Central memory CD8-positive, alpha-beta T cell (primary cell): ENCODE measurements around the gene MAP3K2.

Experiments
- ATAC-seq: fragments of 150-1000 bp; cut with Tn5 transposase; replicated peaks from 2 replicates; pipeline ENCODE4 v1.10.0; 2022; ENCODE audit warnings: mild to moderate bottlenecking, moderate FRiP score, moderate number of reproducible peaks; ENCODE audit not compliant: poor library complexity, severe bottlenecking; ENCODE audit errors: extremely low read depth
- DNase-seq, 2 donors: peaks; one replicate each; pipeline ENCODE4 v3.0.0; 2021; ENCODE audit warnings: low spot score in 2 of 2
- H3K27ac Mint-ChIP-seq: one replicate; pipeline ENCODE4 v1.8.0; 2022; ENCODE audit warnings: low read depth, mild to moderate bottlenecking, moderate library complexity, mixed read lengths
- H3K27me3 Mint-ChIP-seq: one replicate; pipeline ENCODE4 v1.8.0; 2022; ENCODE audit warnings: mixed read lengths
- H3K36me3 Mint-ChIP-seq: one replicate; pipeline ENCODE4 v1.8.0; 2022; ENCODE audit warnings: mild to moderate bottlenecking, moderate library complexity, mixed read lengths; ENCODE audit not compliant: insufficient read depth
- H3K4me1 Mint-ChIP-seq: one replicate; pipeline ENCODE4 v1.8.0; 2022; ENCODE audit warnings: mixed read lengths
- H3K4me3 Mint-ChIP-seq: one replicate; pipeline ENCODE4 v1.8.0; 2022; ENCODE audit warnings: mild to moderate bottlenecking, moderate library complexity, mixed read lengths
- H3K9me3 Mint-ChIP-seq: one replicate; pipeline ENCODE4 v1.8.0; 2022; ENCODE audit warnings: mixed read lengths

Gene MAP3K2

GRCh38 chr2:127408807-127409099 is 21.0 kb upstream of the MAP3K2 start:
- Mint-ChIP-seq H3K36me3 (peaks cover 2% of the 10 kb centered on the region), H3K9me3 (no peaks in the 10 kb centered on the region), H3K4me1 (peaks cover 10% of the 10 kb centered on the region), H3K4me3 (peak overlapping the region; percentile 66), H3K27me3 (no peaks in the 10 kb centered on the region), H3K27ac (peak overlapping the region; percentile 62)
- DNase-seq (no peak), ATAC-seq (no peak)

- H3K4me1 Mint-ChIP-seq: peaks cover 9% of the 10 kb centered on the region
- peak overlapping the region; percentile 66 for H3K4me3 Mint-ChIP-seq
- peak overlapping the region; percentile 90 for H3K27ac Mint-ChIP-seq
These were observed 20.4 kb upstream of the MAP3K2 start for GRCh38 chr2:127408004-127408806.

GRCh38 chr2:127407661-127408003 is 19.9 kb upstream of the MAP3K2 start:
- Mint-ChIP-seq H3K27me3 (no peaks in the 10 kb centered on the region), H3K27ac (peak overlapping the region; percentile 90), H3K4me3 (peak overlapping the region; percentile 62), H3K9me3 (no peaks in the 10 kb centered on the region), H3K36me3 (peaks cover 2% of the 10 kb centered on the region), H3K4me1 (peaks cover 9% of the 10 kb centered on the region)
- ATAC-seq: peak; percentile 54
- DNase-seq: no peak

More at GRCh38 chr2:127408004-127408806, 20.4 kb upstream of the MAP3K2 start:
- DNase-seq (peak; percentile 75 to 86), ATAC-seq (peak; percentile 89)
- H3K27me3 Mint-ChIP-seq: no peaks in the 10 kb centered on the region
- no peaks in the 10 kb centered on the region for H3K9me3 Mint-ChIP-seq
- H3K36me3 Mint-ChIP-seq: peaks cover 2% of the 10 kb centered on the region

- ATAC-seq: no peak
- DNase-seq: no peak
- peaks cover 9% of the 10 kb centered on the region for H3K4me1 Mint-ChIP-seq
- no peaks in the 10 kb centered on the region for H3K9me3 Mint-ChIP-seq
- peak overlapping the region; percentile 62 for H3K4me3 Mint-ChIP-seq
- H3K36me3 Mint-ChIP-seq: peaks cover 2% of the 10 kb centered on the region
- H3K27me3 Mint-ChIP-seq: no peaks in the 10 kb centered on the region
- peak overlapping the region; percentile 90 for H3K27ac Mint-ChIP-seq
These were observed 19.3 kb upstream of the MAP3K2 start for GRCh38 chr2:127407091-127407490.

- Mint-ChIP-seq H3K4me1 (peaks cover 9% of the 10 kb centered on the region), H3K4me3 (no peak overlapping the region), H3K27ac (peak overlapping the region; percentile 52), H3K9me3 (no peaks in the 10 kb centered on the region), H3K27me3 (no peaks in the 10 kb centered on the region), H3K36me3 (peaks cover 2% of the 10 kb centered on the region)
- ATAC-seq (no peak), DNase-seq (no peak)
These were observed 18.7 kb upstream of the MAP3K2 start for GRCh38 chr2:127406454-127406853.

- H3K27ac Mint-ChIP-seq: no peak overlapping the region
- no peaks in the 10 kb centered on the region for H3K36me3 Mint-ChIP-seq
These were observed 17.5 kb upstream of the MAP3K2 start for GRCh38 chr2:127405255-127405610.

GRCh38 chr2:127404466-127405254 is 16.9 kb upstream of the MAP3K2 start:
- Mint-ChIP-seq H3K36me3 (no peaks in the 10 kb centered on the region), H3K27ac (no peak overlapping the region), H3K9me3 (no peaks in the 10 kb centered on the region), H3K4me1 (no peaks in the 10 kb centered on the region), H3K27me3 (no peaks in the 10 kb centered on the region), H3K4me3 (no peak overlapping the region)
- DNase-seq (peak in 1 of 2 donors; percentile 5), ATAC-seq (no peak)

More at GRCh38 chr2:127405255-127405610, 17.5 kb upstream of the MAP3K2 start:
- no peak for ATAC-seq
- peak in 1 of 2 donors; percentile 1 for DNase-seq
- H3K27me3 Mint-ChIP-seq: no peaks in the 10 kb centered on the region
- no peak overlapping the region for H3K4me3 Mint-ChIP-seq
- no peaks in the 10 kb centered on the region for H3K4me1 Mint-ChIP-seq
- no peaks in the 10 kb centered on the region for H3K9me3 Mint-ChIP-seq

- Mint-ChIP-seq H3K4me1 (no peaks in the 10 kb centered on the region), H3K27ac (no peak overlapping the region), H3K36me3 (no peaks in the 10 kb centered on the region), H3K27me3 (no peaks in the 10 kb centered on the region), H3K9me3 (no peaks in the 10 kb centered on the region), H3K4me3 (no peak overlapping the region)
- ATAC-seq (no peak), DNase-seq (peak in 1 of 2 donors; percentile 8)
These were observed 15.7 kb upstream of the MAP3K2 start for GRCh38 chr2:127403460-127403859.

- H3K27me3 Mint-ChIP-seq: no peaks in the 10 kb centered on the region
- H3K36me3 Mint-ChIP-seq: no peaks in the 10 kb centered on the region
- ATAC-seq (no peak), DNase-seq (no peak)
- no peak overlapping the region for H3K4me3 Mint-ChIP-seq
- no peaks in the 10 kb centered on the region for H3K9me3 Mint-ChIP-seq
- no peaks in the 10 kb centered on the region for H3K4me1 Mint-ChIP-seq
- peak overlapping the region; percentile 59 for H3K27ac Mint-ChIP-seq
These were observed 14.3 kb upstream of the MAP3K2 start for GRCh38 chr2:127401757-127402695.

GRCh38 chr2:127400897-127401756 is 13.4 kb upstream of the MAP3K2 start:
- ATAC-seq (no peak), DNase-seq (no peak)
- Mint-ChIP-seq H3K27me3 (no peaks in the 10 kb centered on the region), H3K4me1 (no peaks in the 10 kb centered on the region), H3K9me3 (no peaks in the 10 kb centered on the region), H3K4me3 (no peak overlapping the region), H3K36me3 (no peaks in the 10 kb centered on the region), H3K27ac (no peak overlapping the region)

- DNase-seq (no peak), ATAC-seq (no peak)
- Mint-ChIP-seq H3K36me3 (no peaks in the 10 kb centered on the region), H3K4me1 (no peaks in the 10 kb centered on the region), H3K9me3 (no peaks in the 10 kb centered on the region), H3K27ac (no peak overlapping the region), H3K27me3 (no peaks in the 10 kb centered on the region), H3K4me3 (no peak overlapping the region)
These were observed 12.7 kb upstream of the MAP3K2 start for GRCh38 chr2:127400533-127400896.

- no peaks in the 10 kb centered on the region for H3K36me3 Mint-ChIP-seq
- no peaks in the 10 kb centered on the region for H3K27me3 Mint-ChIP-seq
- no peak overlapping the region for H3K27ac Mint-ChIP-seq
- peak; percentile 58 for ATAC-seq
- no peak overlapping the region for H3K4me3 Mint-ChIP-seq
- no peaks in the 10 kb centered on the region for H3K9me3 Mint-ChIP-seq
- H3K4me1 Mint-ChIP-seq: no peaks in the 10 kb centered on the region
- no peak for DNase-seq
These were observed 10.4 kb upstream of the MAP3K2 start for GRCh38 chr2:127398239-127398590.
